Erythroblast (primary cell): ENCODE data around the gene ERO1B.

Experiments used
- GATA1 ChIP-seq: IDR thresholded peaks from 2 replicates; pipeline ENCODE4 v1.6.1; 2011; ENCODE audit warnings: low read depth, mild to moderate bottlenecking, control low read depth, low read length, moderate library complexity
- POLR2A ChIP-seq: IDR thresholded peaks from 2 replicates; pipeline ENCODE4 v1.6.1; 2011; ENCODE audit warnings: mild to moderate bottlenecking, low read length

DNA sequence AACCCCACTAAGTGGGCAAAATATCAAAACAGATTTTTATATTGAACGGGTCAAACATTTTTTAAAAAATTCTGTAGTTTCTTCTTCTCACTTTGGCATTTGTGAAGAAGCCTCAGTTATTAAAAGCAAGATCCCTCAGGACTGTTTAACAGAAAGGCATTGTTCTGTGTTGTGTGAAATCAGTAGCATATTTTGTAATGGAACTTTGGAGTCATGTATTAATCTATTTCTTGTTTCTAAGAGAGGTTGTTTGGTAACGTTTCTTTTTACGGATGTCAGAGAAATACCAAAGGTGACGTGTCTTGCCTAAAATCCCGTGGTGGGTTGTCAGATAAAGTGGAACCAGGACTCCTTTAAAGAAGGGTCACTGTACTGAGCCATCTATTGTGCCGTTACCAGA, 115.7 kb downstream of the ERO1B start:
- TF ChIP-seq POLR2A (no peak), GATA1 (no peak)
